Measurements from ENCODE around the gene COX19.

Gene COX19

DNA sequence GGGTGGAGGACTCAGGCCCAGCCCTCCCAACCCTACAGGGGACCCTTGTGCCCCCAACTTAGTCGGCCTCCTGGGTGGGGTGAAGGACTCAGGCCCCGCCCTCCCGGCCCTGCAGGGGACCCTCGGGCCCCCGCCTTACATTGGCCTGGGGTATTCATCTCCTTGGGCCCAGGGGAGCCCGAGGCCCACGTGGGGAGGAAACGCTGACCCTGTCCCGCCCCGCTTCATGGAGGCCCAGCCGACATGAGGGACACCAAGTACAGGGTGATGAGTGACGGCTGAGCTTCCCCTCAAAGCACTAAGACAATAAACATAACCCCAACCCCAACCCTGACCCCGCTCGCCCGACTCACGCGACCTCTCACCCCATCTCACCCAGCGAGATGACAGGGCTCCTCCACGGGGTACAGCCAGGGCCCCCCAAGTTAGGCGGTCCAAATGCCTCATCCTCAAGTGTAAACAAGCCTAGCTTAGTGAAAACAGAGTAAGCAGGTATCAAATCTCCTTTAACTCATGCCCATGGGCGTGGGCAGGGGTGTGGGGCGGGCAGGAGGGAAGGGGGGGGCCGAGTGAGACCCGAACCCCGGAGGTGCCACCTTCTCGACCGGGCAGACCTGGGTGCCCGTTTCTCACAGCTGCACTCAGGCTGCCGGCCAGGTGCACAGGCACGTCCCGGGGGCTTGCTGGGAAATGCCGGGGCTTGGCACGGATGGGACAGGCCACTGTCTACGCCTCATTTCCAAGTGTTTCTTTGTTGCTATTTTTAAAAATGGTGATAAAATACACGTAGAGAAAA, 15.8 kb upstream of the COX19 start:
- no peak for DNase-seq

DNA sequence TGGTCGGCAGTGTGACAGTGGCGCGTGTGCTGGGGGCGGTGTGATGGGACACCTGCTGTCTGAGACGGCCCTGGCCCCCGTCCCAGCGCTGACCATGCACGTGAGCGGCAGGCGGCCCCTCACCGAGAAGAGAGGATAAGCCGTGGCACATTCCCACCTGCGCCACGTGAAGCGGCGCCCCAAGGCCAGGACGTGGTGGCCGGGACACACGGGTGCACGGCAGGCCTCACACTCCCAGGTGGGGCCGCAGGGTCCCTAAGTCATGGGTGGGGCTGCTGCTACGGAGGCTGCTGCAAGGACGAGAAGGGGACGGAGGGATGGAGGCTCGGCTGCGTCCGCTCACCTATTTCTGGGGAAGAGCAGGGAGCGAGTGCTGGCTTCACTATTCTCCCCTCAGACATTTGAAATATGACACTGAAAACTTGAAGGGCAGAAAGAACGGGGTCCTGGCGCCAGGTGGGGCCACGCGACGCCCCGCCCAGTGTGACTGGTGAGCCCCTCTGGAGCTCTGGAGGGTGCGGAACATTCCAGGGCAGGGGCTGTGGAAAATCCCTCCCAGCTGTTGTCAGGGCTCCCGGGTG, 15.1 kb upstream of the COX19 start:
- DNase-seq, result no peak

GRCh38 chr7:988963-989529, 13.7 kb upstream of the COX19 start:
- no peak for DNase-seq

DNA sequence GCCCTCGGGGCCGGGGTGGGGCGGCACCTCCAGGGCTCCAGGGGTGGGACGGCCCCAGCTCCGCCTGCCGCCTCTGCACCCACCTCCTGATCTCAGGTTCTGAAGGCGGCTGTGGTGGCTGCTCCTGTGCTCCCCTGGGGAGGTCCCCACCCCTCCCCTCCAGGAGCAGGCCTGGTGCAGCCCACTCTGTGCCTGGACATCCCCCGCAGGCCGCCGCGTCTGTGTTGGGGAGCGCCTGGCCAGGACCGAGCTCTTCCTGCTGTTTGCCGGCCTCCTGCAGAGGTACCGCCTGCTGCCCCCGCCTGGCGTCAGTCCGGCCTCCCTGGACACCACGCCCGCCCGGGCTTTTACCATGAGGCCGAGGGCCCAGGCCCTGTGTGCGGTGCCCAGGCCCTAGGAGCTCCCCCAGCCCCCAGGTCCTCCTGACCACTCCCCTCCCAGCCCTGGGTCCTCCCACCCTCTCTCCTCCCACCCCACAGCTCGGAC, 13.1 kb upstream of the COX19 start:
- DNase-seq, result no peak

DNA sequence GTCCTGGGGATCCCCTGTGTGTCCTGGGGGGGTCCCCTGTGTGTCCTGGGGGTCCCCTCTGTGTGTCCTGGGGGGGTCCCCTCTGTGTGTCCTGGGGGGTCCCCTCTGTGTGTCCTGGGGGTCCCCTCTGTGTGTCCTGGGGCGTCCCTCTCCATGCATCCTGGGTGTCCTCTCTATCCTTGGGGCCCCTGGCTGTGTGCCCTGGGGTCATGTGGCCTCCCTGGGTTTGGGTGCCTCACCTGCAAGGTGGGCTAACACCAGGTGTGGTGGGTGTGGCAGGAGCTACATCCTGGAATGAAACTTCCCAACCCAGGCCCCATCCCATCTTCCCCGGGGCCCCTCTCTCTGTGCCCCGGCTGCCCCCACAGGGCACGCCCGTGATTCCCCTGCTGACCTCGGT, 12.6 kb upstream of the COX19 start:
- DNase-seq, result no peak

- DNase-seq, result no peak
These were observed 11.7 kb upstream of the COX19 start for GRCh38 chr7:986766-987751.

DNA sequence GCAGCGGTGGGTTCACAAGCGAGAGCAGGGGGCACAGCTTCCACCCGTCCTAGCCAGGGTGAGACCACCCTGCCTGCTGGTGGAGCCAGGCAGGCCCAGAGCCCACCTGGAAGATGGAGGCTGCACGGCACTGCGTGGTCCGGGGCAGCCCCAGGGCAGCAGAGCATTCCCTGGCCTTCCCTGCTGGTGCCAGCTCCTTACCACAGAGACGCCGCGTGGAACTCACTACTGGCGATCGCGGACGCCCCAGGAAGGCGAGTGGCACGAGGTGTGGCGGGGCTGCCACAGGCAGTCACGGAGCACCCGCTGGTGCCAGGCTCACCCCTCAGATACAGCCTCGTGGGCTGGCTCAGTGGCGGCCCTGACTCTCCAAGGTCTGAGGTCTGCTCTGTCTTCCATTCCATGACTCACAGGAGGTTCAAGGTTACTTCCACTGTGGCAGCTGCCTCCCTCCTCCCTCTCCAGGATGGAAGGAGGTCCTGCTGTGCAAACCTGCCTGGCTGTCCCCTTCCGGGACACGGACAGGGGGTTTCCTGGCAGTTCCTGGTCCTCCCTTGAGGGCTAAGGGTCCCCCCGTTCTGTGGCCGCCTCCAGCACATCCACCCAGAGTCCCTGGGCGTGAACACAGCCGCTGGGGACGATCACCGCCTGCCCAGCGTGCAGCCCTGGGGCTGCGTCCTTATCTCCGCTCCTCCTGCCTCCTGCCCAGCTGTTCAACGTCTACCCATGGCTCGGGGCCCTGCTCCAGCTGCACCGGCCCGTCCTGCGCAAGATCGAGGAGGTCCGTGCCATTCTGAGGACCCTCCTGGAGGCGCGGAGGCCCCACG, 10.8 kb upstream of the COX19 start:
- peak in 1 of 2 donors; percentile 24 for DNase-seq

DNA sequence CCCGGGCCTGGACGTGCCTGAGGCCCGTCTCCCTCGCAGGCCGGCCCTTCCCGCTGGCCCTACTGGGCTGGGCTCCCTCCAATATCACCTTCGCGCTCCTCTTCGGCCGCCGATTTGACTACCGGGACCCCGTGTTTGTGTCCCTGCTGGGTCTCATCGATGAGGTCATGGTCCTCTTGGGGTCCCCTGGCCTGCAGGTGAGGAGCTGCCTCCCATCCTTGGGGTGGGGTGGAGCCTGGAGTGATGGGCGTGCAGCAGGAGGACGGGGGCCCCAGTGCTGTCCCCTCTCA, 9.7 kb upstream of the COX19 start:
- no peak for DNase-seq

- no peak for DNase-seq
These were observed 9.2 kb upstream of the COX19 start for GRCh38 chr7:984361-985126.

GRCh38 chr7:983616-984071, 8.3 kb upstream of the COX19 start:
- DNase-seq, result no peak

DNA sequence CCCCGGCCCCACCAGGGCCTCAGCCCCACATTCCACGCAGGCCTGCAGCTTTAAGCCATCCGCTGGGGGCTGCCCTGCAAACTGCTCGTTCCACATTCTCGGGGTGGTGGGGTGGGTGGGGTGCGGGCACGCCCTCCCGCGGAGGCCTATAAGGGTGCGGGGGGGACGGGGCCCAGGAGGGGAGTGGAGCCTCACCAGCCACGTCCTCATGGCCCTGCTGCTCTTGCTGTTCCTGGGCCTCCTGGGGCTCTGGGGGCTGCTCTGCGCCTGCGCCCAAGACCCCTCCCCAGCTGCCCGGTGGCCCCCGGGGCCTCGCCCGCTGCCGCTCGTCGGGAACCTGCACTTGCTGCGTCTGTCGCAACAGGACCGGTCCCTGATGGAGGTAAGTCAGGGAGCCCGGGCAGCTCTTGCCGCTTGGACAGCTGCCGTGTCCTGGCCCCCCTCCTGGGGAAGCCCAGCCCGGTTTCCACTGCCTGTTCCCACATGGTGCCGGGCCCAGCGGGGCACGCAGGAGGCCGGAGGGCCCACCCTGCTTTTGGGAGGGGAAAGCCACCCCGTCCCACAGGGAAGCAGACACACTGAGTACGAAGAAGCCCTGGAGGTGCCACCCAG, 7.8 kb upstream of the COX19 start, which contains the start of gene CYP2W1:
CYP2W1 (plus strand) TSS at position 178 of the 612 bp plus-strand sequence; CDS start at position 209, 31 bp downstream.
- DNase-seq, result no peak

GRCh38 chr7:982511-983003, 7.2 kb upstream of the COX19 start:
- DNase-seq, result no peak

DNA sequence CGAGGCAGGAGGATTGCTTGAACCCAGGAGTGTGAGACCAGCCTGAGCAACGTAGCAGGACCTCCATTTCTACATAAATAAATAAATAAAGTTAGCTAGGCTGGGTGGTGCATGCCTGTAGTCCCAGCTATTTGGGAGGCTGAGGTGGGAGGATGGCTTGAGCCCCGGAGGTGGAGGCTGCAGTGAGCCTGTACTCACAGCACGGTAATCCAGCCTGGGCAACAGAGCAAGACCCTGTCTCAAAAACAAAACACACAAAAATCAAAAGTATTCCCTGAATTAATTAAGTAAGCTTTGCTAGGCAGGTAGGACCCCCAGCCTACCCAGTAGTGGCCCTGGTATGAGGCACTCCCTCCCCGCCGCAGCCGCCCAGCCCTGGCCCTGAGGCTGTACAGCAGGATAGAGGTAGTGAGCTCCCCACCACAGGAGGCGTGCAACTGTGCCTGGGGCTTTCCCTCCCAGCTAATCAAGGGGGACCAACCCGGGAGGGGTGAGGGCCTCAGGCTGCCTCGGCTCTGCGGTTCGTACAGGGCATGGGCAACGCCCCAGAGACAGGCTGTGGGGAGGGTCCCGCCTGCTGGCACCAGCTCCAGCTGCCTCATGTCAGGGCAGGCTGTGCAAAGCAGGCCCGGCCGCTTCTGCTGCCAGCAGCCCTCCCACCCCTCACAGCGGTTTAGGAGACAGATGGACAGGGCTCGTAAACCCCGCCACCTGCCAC, 6.6 kb upstream of the COX19 start:
- DNase-seq, result no peak

DNA sequence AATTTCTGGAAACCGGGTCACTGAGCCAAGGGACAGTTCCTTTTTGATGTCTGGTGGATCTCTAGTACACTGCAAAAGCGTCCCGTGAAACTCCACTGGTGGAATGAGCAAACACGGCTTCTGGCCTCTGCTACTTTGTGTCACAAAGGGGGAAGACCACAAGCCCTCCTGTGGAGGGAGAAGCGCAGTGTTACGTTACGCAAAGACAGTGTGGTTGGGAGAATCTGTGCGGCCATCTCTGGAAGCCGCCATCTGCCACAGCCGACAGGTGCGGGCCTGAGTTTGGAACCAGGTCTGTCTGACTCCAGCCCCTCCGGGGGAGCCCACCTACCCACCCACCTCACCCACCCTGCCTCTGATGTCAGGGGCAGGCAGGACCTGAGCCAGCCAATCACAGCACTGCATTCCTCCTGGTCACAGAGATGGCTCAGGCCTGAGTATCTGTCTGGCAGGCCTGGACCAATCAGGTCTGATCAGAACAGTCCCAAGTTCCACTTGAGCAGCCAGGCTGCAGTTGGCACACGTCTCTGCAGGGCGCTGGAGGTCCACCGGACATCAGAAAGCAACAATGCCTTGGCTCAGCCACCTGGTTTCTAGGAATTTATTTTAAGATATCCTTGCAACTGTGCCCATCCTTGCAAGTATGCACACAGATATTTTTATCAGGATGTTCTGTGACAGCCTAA, 4.7 kb upstream of the COX19 start:
- DNase-seq, result no peak

- DNase-seq, result no peak
These were observed 3.8 kb upstream of the COX19 start for GRCh38 chr7:979151-979550.

DNA sequence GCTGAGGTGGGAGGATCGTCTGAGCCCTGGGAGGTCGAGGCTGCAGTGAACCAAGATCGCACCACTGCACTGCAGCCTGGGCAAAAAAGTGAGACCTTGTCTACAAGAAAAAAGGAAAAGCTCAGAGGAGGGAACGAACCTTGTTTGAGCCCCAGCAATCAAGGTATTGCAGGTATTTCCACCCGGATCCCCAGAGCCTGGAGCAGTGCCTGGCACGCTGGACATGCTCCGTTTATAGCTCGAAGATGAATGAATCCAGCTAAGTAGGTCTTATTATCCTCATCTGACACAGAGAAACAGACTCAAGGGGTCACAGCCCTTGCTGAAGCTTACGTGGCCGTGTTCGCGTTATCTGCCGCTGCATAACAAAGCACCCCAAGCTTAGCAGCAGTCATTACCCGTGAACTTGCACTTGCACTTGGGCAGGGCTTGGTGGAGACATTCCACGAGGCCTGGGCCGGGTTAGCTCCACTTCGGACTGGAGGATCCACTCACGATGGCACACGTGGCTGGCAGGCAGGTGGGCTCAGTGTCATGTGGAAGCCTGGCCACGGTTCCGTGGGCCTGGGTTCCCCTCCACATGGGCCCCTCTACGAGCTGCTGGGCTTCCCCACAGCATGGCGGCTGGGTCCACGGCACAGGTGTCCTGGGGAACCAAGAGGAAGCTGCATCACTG, 3.2 kb upstream of the COX19 start:
- DNase-seq, result no peak

DNA sequence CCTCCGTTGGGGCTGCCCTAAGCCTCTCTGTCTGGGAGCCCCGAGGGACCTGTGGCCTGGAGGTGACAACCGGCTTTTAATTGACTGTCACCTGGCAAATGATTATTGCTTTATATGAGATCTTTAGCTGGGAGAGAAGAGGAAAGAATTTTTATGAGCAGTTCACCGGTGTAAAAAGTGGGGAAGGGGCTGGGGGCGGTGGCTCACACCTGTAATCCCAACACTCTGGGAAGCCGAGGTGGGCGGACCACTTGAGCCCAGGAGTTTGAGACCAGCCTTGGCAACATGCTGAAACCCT, 2.6 kb upstream of the COX19 start:
- no peak for DNase-seq

GRCh38 chr7:977326-978048, 2.1 kb upstream of the COX19 start:
- no peak for DNase-seq
